ENCODE results near the gene OR2K2.

- TF ChIP-seq EZH2 (IDR thresholded peaks at IDR 0.05; ENCODE audit: low read depth) (no peak), CTCF (conservative IDR thresholded peaks at IDR 0.05) (no peak)
Measured at GRCh38 chr9:111316796-111317195, 13.2 kb downstream of the OR2K2 start.

All from PC-9 (cell line).